Tibial nerve (tissue), 4 donors: Measurements from ENCODE around the gene FSTL4. TPM values are rescaled to one million over a fixed set of nuclear protein-coding genes. Genes with fewer than 3 reads are reported as not detected.

Experiments used
- DNase-seq, 2 donors: peaks; one replicate each; pipeline ENCODE4 v3.0.0-alpha.2; 2019; ENCODE audit warnings: low spot score in 2 of 2
- H3K27ac ChIP-seq, 4 donors: fragments of 200-600 bp; sonication (generic) in 3 of 4; one replicate each; pipeline ENCODE4 v1.5.1; 2017 to 2019; ENCODE audit warnings: mild to moderate bottlenecking in 1 of 4
- H3K27me3 ChIP-seq, 2 donors: fragments of 200-600 bp; sonication (generic) in 1 of 2; one replicate each; pipeline versions ENCODE4 v1.5.1 to v1.6.0; 2017 to 2019
- H3K36me3 ChIP-seq, 3 donors: fragments of 200-600 bp; sonication (generic); one replicate each; pipeline ENCODE4 v1.5.1; 2018 to 2019
- H3K4me1 ChIP-seq, 4 donors: fragments of 200-600 bp; sonication (generic) in 3 of 4; one replicate each; pipeline ENCODE4 v1.5.1; 2017 to 2019
- H3K4me3 ChIP-seq, 4 donors: fragments of 200-600 bp; sonication (generic) in 3 of 4; one replicate each; pipeline ENCODE4 v1.5.1; 2017 to 2019; ENCODE audit warnings: mild to moderate bottlenecking in 1 of 4, moderate library complexity in 1 of 4
- H3K9me3 ChIP-seq, 4 donors: fragments of 200-600 bp; sonication (generic) in 3 of 4; one replicate each; pipeline ENCODE4 v1.5.1; 2017 to 2019
- CTCF ChIP-seq, 5 experiments: fragments of 200-600 bp in 3 of 5; fragments of 450-650 bp in 2 of 5; sonication (generic) in 3 of 5; IDR thresholded peaks; one replicate each; pipeline ENCODE4 v1.5.1; 2016 to 2019; ENCODE audit warnings: antibody characterized with exemption in 5 of 5, mild to moderate bottlenecking in 3 of 5, moderate library complexity in 2 of 5
- EP300 ChIP-seq, 2 donors: sonication (generic); formaldehyde crosslinking; IDR thresholded peaks; one replicate each; pipeline ENCODE4 v1.6.1; 2017; ENCODE audit warnings: antibody characterized with exemption in 2 of 2, mild to moderate bottlenecking in 1 of 2
- POLR2A ChIP-seq, 2 donors: fragments of 450-650 bp; IDR thresholded peaks; one replicate each; pipeline ENCODE4 v1.6.1; 2017; ENCODE audit warnings: antibody characterized with exemption in 2 of 2, mild to moderate bottlenecking in 2 of 2, moderate library complexity in 2 of 2
- WGBS, 2 donors: methylation state at CpG; one replicate each; pipeline ENCODE4 v1.1.5; 2018; 5-methylcytosine and 5-hydroxymethylcytosine counted together
- total RNA-seq, 4 donors: library from RNA; depleted of rRNA; stranded (reverse); fragments of >200 nt; gene quantifications; one replicate each; pipeline ENCODE4 v1.1.0, GENCODE V29; 2016

The FSTL4 gene
- total RNA-seq, 4 donors from 2014 or later, result 0.22 TPM; not detected in 3

- no peak overlapping the region for H3K4me3 ChIP-seq
- H3K36me3 ChIP-seq, result no peaks in the 10 kb centered on the region
- no peak for TF ChIP-seq POLR2A (IDR thresholded peaks at IDR 0.05)
- TF ChIP-seq CTCF (IDR thresholded peaks at IDR 0.05), result no peak
- TF ChIP-seq EP300 (IDR thresholded peaks at IDR 0.05), result no peak
- no peaks in the 10 kb centered on the region for H3K27me3 ChIP-seq
- no peak for DNase-seq
- WGBS, 2 donors, result 95 to 96% methylated on average over 4 of the region's 4 CpGs
- no peaks in the 10 kb centered on the region for H3K9me3 ChIP-seq
- H3K27ac ChIP-seq, result no peak overlapping the region
- peaks cover 0 to 12% (median 0%) of the 10 kb centered on the region in 4 donors for H3K4me1 ChIP-seq
These were observed 345.4 kb downstream of the FSTL4 start for GRCh38 chr5:133266966-133267365.

- TF ChIP-seq CTCF (IDR thresholded peaks at IDR 0.05), result no peak
- no peak for TF ChIP-seq EP300 (IDR thresholded peaks at IDR 0.05)
- TF ChIP-seq POLR2A (IDR thresholded peaks at IDR 0.05), result no peak
- peaks cover 0 to 12% (median 0%) of the 10 kb centered on the region in 4 donors for H3K4me1 ChIP-seq
- H3K4me3 ChIP-seq, result no peak overlapping the region
- H3K9me3 ChIP-seq, result no peaks in the 10 kb centered on the region
- WGBS, 2 donors, result 62 to 86% methylated on average over 2 of the region's 2 CpGs
- no peak for DNase-seq
- H3K27ac ChIP-seq, result no peak overlapping the region
- no peaks in the 10 kb centered on the region for H3K27me3 ChIP-seq
- H3K36me3 ChIP-seq, result no peaks in the 10 kb centered on the region
These were observed 345.8 kb downstream of the FSTL4 start for GRCh38 chr5:133266527-133266878.

GRCh38 chr5:133265720-133266526 is 346.4 kb downstream of the FSTL4 start:
- H3K36me3 ChIP-seq, result no peaks in the 10 kb centered on the region
- H3K9me3 ChIP-seq, result no peaks in the 10 kb centered on the region
- no peaks in the 10 kb centered on the region for H3K27me3 ChIP-seq
- H3K27ac ChIP-seq, result no peak overlapping the region
- 32 to 45% methylated on average over 10 to 15 of the region's 18 CpGs for WGBS, 2 donors
- no peak overlapping the region for H3K4me3 ChIP-seq
- DNase-seq, result no peak
- no peak for TF ChIP-seq CTCF (IDR thresholded peaks at IDR 0.05)
- no peak for TF ChIP-seq POLR2A (IDR thresholded peaks at IDR 0.05)
- no peak for TF ChIP-seq EP300 (IDR thresholded peaks at IDR 0.05)
- peaks cover 0 to 12% (median 0%) of the 10 kb centered on the region in 4 donors for H3K4me1 ChIP-seq

- TF ChIP-seq EP300 (IDR thresholded peaks at IDR 0.05), result no peak
- TF ChIP-seq CTCF (IDR thresholded peaks at IDR 0.05), result no peak
- no peak for TF ChIP-seq POLR2A (IDR thresholded peaks at IDR 0.05)
- Histone ChIP-seq H3K9me3 (no peaks in the 10 kb centered on the region), H3K27ac (no peak overlapping the region), H3K27me3 (no peaks in the 10 kb centered on the region), H3K36me3 (no peaks in the 10 kb centered on the region), H3K4me1 (peaks cover 0 to 12% (median 0%) of the 10 kb centered on the region in 4 donors), H3K4me3 (no peak overlapping the region)
- WGBS, 2 donors, result 86% methylated on average over 5 of the region's 5 CpGs
- DNase-seq, result no peak
These were observed 347.1 kb downstream of the FSTL4 start for GRCh38 chr5:133265257-133265656.

- DNase-seq, result no peak
- H3K36me3 ChIP-seq, result no peaks in the 10 kb centered on the region
- peaks cover 0 to 12% (median 0%) of the 10 kb centered on the region in 4 donors for H3K4me1 ChIP-seq
- TF ChIP-seq EP300 (IDR thresholded peaks at IDR 0.05), result no peak
- no peak for TF ChIP-seq POLR2A (IDR thresholded peaks at IDR 0.05)
- TF ChIP-seq CTCF (IDR thresholded peaks at IDR 0.05), result no peak
- WGBS, 2 donors, result 91 to 94% methylated on average over 4 of the region's 4 CpGs
- H3K27ac ChIP-seq, result no peak overlapping the region
- H3K4me3 ChIP-seq, result no peak overlapping the region
- H3K9me3 ChIP-seq, result no peaks in the 10 kb centered on the region
- no peaks in the 10 kb centered on the region for H3K27me3 ChIP-seq
These were observed 349.7 kb downstream of the FSTL4 start for GRCh38 chr5:133262690-133263089.
